GM19324 (cell line): ENCODE measurements around the gene PGBD5.

Experiments used
- ATAC-seq: cut with Tn5 transposase; IDR thresholded peaks from one replicate; pipeline ENCODE4 v1.9.1; 2021; ENCODE audit warnings: mild to moderate bottlenecking, moderate library complexity; ENCODE audit not compliant: unreplicated experiment, low FRiP score

Gene PGBD5

GRCh38 chr1:230287674-230288315 is 138.3 kb downstream of the PGBD5 start:
- ATAC-seq: no peak

GRCh38 chr1:230286890-230287269 is 139.3 kb downstream of the PGBD5 start:
- ATAC-seq: no peak

GRCh38 chr1:230286166-230286889 is 139.8 kb downstream of the PGBD5 start:
- no peak for ATAC-seq

- no peak for ATAC-seq
These were observed 140.8 kb downstream of the PGBD5 start for GRCh38 chr1:230285351-230285750.

GRCh38 chr1:230284891-230285290 is 141.2 kb downstream of the PGBD5 start:
- no peak for ATAC-seq

- no peak for ATAC-seq
These were observed 142.5 kb downstream of the PGBD5 start for GRCh38 chr1:230283678-230284077.

- ATAC-seq: no peak
These were observed 144.0 kb downstream of the PGBD5 start for GRCh38 chr1:230282157-230282556.

GRCh38 chr1:230281556-230281955 is 144.6 kb downstream of the PGBD5 start:
- no peak for ATAC-seq

GRCh38 chr1:230280906-230281413 is 145.2 kb downstream of the PGBD5 start:
- no peak for ATAC-seq

GRCh38 chr1:230280054-230280795 is 145.9 kb downstream of the PGBD5 start:
- no peak for ATAC-seq

GRCh38 chr1:230279583-230279945 is 146.6 kb downstream of the PGBD5 start:
- no peak for ATAC-seq

GRCh38 chr1:230278871-230279582 is 147.1 kb downstream of the PGBD5 start:
- ATAC-seq: no peak

- no peak for ATAC-seq
These were observed 147.8 kb downstream of the PGBD5 start for GRCh38 chr1:230278376-230278775.

- no peak for ATAC-seq
These were observed 148.7 kb downstream of the PGBD5 start for GRCh38 chr1:230277201-230278025.

GRCh38 chr1:230276401-230276800 is 149.7 kb downstream of the PGBD5 start:
- ATAC-seq: no peak

- no peak for ATAC-seq
These were observed 151.9 kb downstream of the PGBD5 start for GRCh38 chr1:230274254-230274653.

GRCh38 chr1:230273141-230273710 is 152.9 kb downstream of the PGBD5 start:
- ATAC-seq: no peak

GRCh38 chr1:230272557-230272956 is 153.6 kb downstream of the PGBD5 start:
- no peak for ATAC-seq

- ATAC-seq: no peak
These were observed 154.7 kb downstream of the PGBD5 start for GRCh38 chr1:230271300-230272035.
